Cardiac septum (tissue), 1 donor: ENCODE results near the gene GREB1. TPM values are rescaled to one million over a fixed set of nuclear protein-coding genes. Genes with fewer than 3 reads are reported as not detected.
A peak's percentile ranks its signal among the peaks of the same experiment; 100 is the strongest.

Source experiments
- DNase-seq: peaks from one replicate; pipeline ENCODE4 v3.0.0-alpha.2; 2020; ENCODE audit warnings: low spot score
- intact Hi-C: fragments of 100-400 bp; cut with DNase I; formaldehyde crosslinking; loops from one replicate; pipeline ENCODE4 v1.14.0; 2022
- long read RNA-seq: library from polyadenylated mRNA; unstranded; transcript quantifications from one replicate; pipeline ENCODE4 v2.0.0, GENCODE V29; 2021
- total RNA-seq: library from RNA; stranded (reverse); fragmentation: NEBNext Ultra II Directional; extraction: Animal tissue kit (Norgen Biotek cat#: 25700); gene quantifications from one replicate; pipeline ENCODE4 v1.2.1, GENCODE V29; 2021
- donor health status: DM: no; HTN: no; CAD: no.

GREB1 gene, protein sequence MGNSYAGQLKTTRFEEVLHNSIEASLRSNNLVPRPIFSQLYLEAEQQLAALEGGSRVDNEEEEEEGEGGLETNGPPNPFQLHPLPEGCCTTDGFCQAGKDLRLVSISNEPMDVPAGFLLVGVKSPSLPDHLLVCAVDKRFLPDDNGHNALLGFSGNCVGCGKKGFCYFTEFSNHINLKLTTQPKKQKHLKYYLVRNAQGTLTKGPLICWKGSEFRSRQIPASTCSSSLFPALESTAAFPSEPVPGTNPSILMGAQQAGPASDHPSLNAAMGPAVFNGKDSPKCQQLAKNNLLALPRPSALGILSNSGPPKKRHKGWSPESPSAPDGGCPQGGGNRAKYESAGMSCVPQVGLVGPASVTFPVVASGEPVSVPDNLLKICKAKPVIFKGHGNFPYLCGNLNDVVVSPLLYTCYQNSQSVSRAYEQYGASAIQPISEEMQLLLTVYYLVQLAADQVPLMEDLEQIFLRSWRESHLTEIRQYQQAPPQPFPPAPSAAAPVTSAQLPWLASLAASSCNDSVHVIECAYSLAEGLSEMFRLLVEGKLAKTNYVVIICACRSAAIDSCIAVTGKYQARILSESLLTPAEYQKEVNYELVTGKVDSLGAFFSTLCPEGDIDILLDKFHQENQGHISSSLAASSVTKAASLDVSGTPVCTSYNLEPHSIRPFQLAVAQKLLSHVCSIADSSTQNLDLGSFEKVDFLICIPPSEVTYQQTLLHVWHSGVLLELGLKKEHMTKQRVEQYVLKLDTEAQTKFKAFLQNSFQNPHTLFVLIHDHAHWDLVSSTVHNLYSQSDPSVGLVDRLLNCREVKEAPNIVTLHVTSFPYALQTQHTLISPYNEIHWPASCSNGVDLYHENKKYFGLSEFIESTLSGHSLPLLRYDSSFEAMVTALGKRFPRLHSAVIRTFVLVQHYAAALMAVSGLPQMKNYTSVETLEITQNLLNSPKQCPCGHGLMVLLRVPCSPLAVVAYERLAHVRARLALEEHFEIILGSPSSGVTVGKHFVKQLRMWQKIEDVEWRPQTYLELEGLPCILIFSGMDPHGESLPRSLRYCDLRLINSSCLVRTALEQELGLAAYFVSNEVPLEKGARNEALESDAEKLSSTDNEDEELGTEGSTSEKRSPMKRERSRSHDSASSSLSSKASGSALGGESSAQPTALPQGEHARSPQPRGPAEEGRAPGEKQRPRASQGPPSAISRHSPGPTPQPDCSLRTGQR (N-terminal part only)
- 2.9 TPM for total RNA-seq
- long read RNA-seq, partial matches to known transcripts: 0 of 2 reads
- long read RNA-seq, other reads (novel, unspliced or antisense): 2 of 2 reads

DNA sequence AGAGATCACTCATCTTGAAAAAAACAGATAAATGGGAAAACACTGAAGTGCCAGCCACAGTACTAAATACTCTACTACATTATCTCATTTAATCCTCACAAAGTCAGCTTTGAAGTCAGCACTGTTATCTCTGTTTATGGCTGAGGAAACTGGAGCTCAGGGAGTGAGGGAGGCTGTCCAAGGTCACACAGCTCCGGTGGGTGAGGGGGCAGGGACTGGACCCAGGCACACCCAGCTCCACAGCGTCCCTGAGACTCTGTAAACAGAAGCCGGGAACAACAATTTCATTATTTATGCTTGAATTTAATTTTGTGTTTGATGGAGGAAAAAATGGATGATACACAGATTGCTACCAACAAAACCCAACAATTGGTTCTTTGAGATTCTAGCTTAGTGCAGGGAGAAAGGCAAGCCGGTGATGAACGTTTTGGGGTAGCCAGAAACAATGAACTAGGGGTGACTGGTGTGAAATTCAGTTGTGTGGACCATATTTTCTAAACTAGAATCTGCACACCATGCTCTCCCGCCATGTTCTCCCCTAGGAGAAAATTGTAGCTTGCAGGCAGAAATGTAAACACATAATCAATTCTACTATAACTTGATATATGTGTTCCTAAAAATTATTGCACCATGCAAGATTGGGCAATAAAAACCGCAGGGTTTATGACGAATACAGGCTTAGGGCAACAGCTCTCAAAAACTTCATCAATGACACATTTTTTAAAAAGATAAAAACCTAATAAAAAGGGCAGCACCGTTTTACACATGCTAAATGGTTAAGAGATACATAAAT, at the start of gene GREB1:
TSS of gene GREB1 (plus strand) at position 768 of the 793 bp plus-strand sequence. CDS start 22,570 bp downstream, outside the sequence.
- DNase-seq: no peak
- intact Hi-C loops: no loop called here

DNA sequence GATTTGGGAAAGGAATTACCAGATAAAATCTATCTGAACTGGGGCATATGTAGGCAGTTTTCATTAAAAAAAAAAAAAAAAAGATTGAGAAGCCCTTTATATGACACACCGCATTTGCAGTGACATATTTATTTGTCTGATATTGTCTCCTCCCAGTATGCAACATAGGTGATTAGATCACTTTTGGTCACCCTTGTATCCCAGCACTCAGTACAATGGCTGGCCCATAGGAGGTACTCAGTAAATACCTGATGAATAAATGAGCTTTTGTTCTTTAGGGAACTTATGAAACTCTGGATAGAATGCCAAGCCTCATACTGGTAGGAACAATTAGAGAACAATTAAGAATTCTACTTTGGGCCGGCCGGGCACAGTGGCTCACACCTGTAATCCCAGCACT, 45.0 kb upstream of the GREB1 start:
- no peak for DNase-seq
- intact Hi-C loops: loop anchor here (10.0 kb wide), 1 partner anchor 186 kb away; the partner anchor contains the start of gene NTSR2

DNA sequence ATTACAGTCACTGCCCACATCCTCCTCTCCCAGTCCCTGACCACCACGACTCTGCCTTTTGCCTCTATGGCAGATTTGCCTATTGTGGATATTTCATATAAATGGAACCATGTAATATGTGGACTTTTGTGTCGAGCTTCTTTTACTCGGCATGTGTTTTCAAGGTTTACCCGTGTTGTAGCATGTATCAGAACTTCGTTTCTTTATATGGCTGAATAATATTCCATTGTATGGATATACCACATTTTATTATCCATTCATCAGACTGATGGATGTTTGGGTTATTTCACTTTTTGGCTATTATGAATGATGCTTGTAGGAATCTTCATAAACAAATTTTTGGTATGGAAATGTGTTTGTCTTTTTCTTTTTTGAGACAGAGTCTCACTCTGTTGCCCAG, 43.7 kb upstream of the GREB1 start:
- intact Hi-C loops: no loop called here
- DNase-seq: no peak

DNA sequence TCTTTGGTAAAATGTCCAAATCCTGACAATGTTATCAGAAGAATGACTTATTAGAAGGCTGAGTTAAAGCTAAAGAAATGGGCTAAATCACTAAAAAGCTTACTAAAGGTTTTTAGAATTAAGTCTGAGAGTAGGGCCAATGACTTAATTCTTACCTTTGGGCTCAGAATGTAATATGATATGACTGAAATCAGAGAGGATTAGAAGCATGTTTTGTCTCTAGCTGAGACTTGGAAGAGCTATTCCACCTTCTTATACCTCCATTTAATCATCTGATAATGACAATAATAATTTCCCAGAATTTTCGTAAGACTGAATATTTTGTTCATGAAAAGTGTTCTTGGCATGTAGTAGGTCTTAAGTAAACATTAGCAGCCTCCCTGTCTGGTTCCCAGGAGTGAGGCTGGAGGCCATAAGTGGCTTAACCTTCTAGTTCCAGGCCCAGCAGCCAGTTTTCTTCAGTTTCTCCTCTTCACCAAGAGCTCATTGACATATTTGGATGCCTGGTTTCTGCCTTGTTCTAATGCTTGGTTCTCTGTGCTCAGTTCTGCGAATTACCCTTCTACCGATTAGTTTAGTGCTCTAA, 42.4 kb upstream of the GREB1 start:
- intact Hi-C loops: no loop called here
- no peak for DNase-seq

DNA sequence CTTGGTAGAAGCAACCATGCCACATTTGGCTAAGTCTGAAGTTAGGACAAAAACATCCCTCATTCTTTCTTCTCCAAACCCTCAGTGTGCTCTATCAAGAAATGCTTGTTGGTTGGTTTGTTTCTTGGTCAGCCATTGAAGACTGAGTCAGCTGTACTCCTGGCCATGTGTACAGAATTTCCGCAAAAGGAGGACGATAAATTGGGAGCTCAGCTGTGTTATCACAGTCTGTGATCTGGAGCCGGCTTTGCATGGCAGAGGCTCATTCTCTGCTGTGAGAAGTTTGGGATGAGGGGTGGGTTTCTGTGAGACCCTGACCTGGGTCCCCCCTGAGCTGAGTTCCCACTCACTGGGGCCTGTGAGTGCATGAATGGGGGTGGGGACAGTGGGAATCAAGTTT, 41.6 kb upstream of the GREB1 start:
- DNase-seq: no peak
- intact Hi-C loops: no loop called here

DNA sequence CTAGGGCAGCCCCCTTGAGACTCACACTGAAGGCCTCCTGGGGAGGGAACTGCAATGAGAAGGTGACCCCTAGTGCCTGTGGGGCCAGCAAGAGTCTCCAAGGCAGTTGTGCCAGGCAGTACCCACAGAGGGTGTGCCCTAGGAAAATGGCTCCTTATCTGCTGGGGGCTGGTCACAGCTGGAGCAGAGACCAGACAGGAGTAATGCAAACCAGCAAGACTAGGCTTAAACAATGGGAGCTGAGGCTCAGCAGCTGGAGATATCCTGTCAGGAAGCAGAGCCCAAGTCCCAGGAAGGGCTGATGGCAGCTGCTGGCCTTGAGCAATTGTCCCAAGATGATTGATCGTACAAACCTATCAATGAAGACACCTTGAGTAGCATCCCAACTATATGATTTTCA, 41.1 kb upstream of the GREB1 start:
- DNase-seq: no peak
- intact Hi-C loops: no loop called here

DNA sequence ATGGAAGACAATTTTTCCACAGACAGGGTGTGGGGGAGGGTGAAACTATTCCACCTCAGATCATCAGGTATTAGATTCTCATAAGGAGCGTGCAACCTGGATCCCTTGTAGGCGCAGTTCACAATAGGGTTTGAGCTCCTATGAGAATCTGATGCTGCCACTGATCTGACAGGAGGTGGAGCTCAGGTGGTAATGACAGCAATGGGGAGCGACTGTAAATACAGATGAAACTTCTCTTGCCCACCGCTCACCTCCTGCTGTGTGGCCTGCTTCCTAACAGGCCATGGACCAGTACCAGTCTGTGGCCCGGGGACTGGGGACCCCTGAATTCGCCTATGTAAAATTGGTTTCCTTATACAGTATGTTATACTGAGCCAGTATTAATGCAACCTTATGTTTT, 40.6 kb upstream of the GREB1 start:
- intact Hi-C loops: no loop called here
- no peak for DNase-seq

DNA sequence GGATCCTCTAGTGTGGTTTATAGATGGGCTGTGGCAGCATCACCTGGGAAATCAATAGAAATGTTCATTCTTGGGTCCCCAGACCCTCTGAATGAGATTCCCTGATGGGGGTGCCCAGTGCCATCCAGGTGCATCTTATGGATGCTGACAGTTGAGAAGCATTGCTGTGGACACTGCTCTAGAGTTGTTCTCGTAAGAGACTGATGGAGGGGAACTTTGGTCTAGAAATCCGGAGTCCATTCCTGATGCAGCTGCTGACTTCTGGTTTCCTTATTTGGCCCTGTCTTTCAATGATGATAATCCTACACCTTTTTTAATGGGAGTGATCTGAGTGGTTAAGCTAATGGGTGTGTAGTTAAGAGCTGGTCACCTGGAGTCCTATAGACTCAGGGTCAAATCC, 39.5 kb upstream of the GREB1 start:
- intact Hi-C loops: no loop called here
- no peak for DNase-seq

DNA sequence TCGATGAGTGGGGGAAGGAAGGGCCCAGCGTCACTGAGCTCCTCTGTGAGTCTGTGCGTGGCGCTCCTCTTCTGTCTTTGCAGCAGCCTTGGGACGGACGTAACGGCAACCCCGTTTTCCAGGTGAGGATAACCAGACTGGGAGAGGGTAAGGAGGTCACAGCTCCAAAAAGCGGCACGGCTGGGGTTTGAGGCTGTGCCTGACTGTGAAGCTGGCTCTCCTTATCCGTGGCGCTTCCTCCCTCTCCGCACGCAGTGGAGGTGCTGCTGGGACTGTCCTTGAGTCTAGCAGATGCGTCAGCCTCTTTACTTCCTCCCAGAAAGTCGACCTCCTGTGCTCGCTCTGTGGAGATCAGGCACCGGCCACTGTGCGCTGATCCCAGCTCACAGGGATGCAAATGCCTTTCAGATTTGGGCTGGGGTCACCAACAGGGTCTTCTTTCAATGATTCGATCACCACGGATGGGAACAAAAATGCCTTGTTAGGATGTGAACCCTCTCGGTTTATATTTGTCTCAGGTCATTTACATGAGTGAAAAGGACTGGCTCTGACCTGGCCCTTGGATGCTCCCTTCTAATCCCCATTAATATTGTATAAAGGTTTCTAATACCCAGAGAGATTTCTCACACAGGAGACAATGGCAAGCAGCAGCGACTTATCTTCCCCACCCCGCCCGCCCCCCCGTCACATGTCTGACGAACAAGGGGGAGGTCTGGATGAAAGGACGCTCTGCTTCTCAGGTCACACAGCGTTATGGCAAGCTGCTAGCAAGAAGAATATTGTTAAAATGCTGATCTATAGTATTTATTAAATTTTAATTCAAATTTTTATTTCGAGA, 37.8 kb upstream of the GREB1 start:
- intact Hi-C loops: no loop called here
- DNase-seq: no peak

DNA sequence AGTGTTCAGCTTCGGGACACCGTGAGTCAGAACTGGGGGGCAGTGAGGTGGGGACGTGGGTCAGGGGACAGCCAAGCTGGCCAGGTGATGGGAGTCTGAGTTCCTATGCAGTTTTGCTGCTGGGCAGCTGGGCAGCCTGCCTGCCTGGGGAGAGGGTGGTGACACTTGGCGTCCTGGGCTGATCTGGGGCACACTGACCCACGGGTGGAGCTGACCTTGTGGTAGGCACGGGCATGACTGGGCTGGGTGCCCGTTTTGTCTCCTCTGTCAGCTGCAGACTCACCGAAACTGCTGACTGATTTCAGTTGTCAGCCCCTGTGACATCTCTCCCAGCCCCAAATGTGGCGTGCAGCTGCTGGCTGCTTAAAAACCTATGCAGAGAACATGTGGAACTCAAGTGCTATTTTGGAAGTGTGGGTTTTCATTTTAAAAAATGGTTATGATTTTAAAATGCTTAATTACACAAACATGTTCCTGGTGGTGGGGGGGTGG, 35.3 kb upstream of the GREB1 start:
- DNase-seq: peak; percentile 94
- intact Hi-C loops: no loop called here

DNA sequence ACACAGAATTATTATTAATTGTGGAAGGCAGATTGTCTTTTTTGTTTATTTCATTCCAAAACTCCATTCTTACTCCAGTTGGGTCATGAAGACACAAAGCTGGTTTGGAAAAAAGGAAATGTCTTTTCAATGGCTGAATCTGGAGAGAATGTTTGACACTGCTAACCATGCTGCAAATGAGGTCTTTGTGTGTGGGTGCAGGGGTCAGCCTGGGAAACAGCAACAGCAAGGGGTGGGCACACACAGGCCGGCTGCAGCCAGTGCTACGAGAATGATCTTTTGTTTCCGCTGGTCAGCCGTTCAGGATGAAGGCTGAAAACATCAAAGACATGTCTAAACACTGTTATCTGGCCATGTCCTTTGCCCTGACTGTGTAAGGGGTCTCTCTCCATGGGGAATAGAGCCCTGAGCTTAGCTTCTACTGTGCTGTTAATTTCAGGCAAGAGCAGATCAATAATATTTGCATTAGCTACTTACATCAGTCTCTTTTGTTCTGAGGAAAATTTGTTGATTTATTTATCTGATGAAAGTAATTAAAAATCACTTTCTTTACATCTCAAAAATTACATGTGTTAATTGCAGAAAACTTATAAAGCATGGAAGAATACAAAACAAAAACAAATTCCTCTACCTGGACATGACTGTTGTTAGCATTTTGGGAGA, 34.6 kb upstream of the GREB1 start:
- intact Hi-C loops: no loop called here
- no peak for DNase-seq

DNA sequence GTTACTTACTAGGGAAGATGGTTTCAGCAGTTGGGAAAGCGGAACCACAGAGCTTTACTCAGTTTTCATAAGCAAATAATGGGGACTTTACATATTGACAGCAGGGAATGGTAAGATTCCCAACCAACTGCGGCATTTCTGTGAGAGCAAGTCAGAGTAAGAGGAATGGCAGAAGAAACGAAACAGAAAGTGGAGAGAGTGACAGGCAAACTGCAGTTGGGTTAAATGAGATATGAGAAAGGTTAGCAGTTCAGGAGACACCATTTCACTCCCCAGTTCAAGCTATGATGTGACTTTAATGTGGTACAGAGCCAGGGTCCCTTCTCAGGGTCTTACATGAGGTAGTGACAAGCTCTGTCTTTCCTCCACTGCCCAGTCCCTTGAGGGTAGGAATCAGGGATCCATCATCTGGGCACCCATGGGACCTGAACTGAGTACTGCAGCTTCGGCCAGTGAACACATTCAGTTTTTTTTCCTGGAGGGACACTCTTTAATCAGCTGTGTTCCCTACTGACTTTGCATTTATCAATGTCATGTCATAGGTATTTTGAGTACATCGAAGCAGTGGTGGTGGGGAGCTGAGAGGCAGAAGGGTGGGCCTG, 33.0 kb upstream of the GREB1 start:
- intact Hi-C loops: no loop called here
- no peak for DNase-seq

DNA sequence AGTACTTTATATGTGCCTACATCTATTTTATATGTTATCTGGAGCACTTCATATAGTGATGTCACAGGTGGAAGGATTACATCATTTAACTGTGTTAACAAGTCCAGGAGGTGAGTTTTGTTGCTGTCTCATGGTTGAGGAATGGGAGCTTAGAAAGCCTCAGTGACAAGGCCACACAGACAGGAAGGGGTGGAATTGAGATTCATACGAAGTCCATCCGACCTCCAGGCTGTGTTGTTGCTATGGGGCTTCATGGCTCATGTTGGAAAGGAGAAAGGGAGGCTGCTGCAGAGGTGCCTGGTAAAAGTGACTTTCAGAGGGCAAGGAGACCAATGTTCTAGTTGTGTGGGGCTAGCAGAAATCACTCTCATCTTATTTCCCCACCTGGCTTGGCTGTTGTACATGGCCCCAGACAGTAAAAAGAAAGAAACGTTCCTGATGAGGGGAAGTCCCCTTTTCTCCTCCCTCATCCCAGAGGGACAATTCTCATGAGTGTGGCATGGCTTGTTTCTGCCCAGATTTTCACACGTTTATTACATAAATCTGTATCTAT, 31.0 kb upstream of the GREB1 start:
- intact Hi-C loops: no loop called here
- no peak for DNase-seq

DNA sequence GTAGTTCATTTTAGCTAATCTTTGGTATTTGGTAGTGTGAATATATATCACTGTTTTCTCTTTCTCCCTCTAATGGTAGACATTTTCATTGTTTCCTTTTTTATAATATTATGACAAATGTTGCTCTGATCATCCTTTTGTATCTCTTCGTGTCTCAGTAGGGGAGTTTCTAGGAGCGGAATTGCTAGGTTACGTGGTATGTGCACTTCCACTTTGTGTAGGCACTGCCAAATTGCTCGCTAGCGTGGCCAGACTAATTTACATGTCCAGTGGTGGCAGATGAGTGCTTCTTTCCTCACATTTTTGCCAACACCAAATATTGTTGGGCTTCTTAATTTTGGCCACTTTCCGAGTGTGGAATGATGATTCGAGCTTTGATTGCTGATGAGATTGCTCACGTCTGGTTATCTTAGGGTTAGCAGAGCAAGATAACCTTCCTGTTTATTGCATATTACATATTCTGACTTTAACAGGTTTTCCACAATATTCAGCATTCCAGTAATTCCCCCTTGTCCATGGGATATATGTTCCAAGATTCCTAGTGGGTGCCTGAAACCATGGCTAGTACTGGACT, 30.4 kb upstream of the GREB1 start:
- intact Hi-C loops: no loop called here
- DNase-seq: no peak

DNA sequence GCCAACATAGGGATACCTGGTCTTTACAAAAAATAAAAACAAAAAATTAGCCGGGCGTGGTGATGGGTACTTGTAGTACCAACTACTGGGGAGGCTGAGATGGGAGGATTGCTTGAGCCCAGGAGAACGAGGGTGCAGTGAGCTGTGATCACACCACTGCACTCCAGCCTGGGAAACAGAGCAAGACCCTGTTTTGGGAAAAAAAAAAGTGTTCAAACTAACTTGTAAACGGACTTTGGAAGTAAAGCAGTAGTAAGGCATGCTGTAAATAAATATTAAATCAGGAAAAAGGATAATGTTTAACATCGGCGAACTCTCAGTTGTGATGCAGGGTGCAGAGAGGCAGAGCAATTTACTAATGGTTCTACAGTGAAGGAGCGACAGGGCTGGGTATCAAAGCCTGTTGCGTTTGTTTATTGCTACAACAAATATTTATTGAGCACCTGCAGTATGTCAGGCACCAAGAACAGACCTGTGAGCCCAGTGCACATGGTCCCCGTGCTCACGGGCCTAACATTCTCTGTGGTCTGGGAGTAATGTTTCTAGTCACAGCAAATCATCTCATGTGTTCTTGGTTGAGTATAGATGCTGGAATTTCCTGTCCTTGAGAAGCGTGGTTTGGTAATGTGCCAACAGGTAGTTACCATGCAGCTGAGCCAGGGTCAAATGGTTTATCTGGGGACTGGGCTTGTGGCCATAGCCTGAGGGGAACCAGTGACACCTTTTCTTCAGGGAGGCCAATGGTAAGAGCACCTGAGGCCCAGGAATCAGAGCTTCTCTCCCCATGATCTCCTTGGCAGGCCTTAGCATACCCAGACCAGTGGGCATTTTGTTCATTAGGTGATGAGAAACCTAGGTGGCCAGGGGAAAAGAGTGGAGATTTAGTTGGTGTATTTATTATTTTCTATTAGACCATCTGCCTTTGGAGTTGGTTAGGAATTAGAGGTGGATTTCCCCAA, 27.9 kb upstream of the GREB1 start:
- no peak for DNase-seq
- intact Hi-C loops: no loop called here
